BJ (cell line): Measurements from ENCODE around the gene PGGT1B. TPM values are rescaled to one million over a fixed set of nuclear protein-coding genes. Genes with fewer than 3 reads are reported as not detected.

Source experiments
- CTCF ChIA-PET: fragments of 350-600 bp; formaldehyde crosslinking; extraction: SDS; loops from one replicate; lab custom pipeline; 2021; ENCODE audit warnings: antibody characterized with exemption, inconsistent platforms; lab: Yijun Ruan, JAX
- POLR2A ChIA-PET: fragments of 300-600 bp; sonication (Branson Sonifier 250); formaldehyde crosslinking; extraction: SDS; loops from one replicate; lab custom pipeline; 2021; ENCODE audit warnings: antibody characterized with exemption; lab: Charles Lee
- DNase-seq: peaks from one replicate; pipeline ENCODE4 v3.0.0-alpha.2; 2011; ENCODE audit warnings: low read depth
- H3K27me3 ChIP-seq: 2 replicates; pipeline ENCODE4 v1.6.0; 2011; ENCODE audit warnings: low read length; ENCODE audit not compliant: control insufficient read depth, insufficient read depth
- H3K36me3 ChIP-seq: 2 replicates; pipeline ENCODE4 v1.5.1; 2011; ENCODE audit warnings: low read length; ENCODE audit not compliant: control insufficient read depth, insufficient read depth
- H3K4me3 ChIP-seq: 2 replicates; pipeline ENCODE4 v1.5.1; 2011; ENCODE audit warnings: low read depth, mild to moderate bottlenecking, control low read depth, low read length
- CTCF ChIP-seq: IDR thresholded peaks from 2 replicates; pipeline ENCODE4 v1.5.1; 2011; ENCODE audit warnings: low read depth, mild to moderate bottlenecking, control low read depth, inconsistent platforms, low read length, moderate library complexity; ENCODE audit not compliant: insufficient read depth
- polyA plus RNA-seq: library from polyadenylated mRNA; depleted of rRNA; stranded (reverse); fragments of >200 nt; gene quantifications from 2 replicates; pipeline ENCODE4 v1.2.3, GENCODE V29; 2011

Gene PGGT1B
- polyA plus RNA-seq, 1 experiment = 2.1 TPM

- no peak for DNase-seq
- Histone ChIP-seq H3K36me3 (no peaks in the 10 kb centered on the region), H3K27me3 (no peaks in the 10 kb centered on the region), H3K4me3 (no peak overlapping the region)
- ChIA-PET CTCF (interaction anchor here (2.3 kb wide), 1 partner anchor 11 kb away, joined by 10 read pairs; no protein-coding TSS in a partner anchor), POLR2A (no interaction called here)
- no peak for TF ChIP-seq CTCF
These were observed 72.3 kb downstream of the PGGT1B start for GRCh38 chr5:115190388-115190787.

GRCh38 chr5:115189866-115190265 lies 72.8 kb downstream of the PGGT1B start:
- no peak for TF ChIP-seq CTCF
- CTCF ChIA-PET = interaction anchor here (2.3 kb wide), 1 partner anchor 11 kb away, joined by 10 read pairs; no protein-coding TSS in a partner anchor
- Histone ChIP-seq H3K27me3 (no peaks in the 10 kb centered on the region), H3K36me3 (no peaks in the 10 kb centered on the region), H3K4me3 (no peak overlapping the region)
- DNase-seq = no peak
- POLR2A ChIA-PET = no interaction called here

GRCh38 chr5:115186794-115187193 lies 75.9 kb downstream of the PGGT1B start:
- TF ChIP-seq CTCF = no peak
- ChIA-PET POLR2A (no interaction called here), CTCF (interaction anchor here (0.7 to 1.0 kb wide), 2 partner anchors 17 to 436 kb away, joined by 3 to 4 read pairs; partner anchors contain the start of gene TRIM36)
- DNase-seq = no peak
- Histone ChIP-seq H3K36me3 (no peaks in the 10 kb centered on the region), H3K4me3 (no peak overlapping the region), H3K27me3 (peaks cover 4% of the 10 kb centered on the region)

- POLR2A ChIA-PET = no interaction called here
- Histone ChIP-seq H3K4me3 (no peak overlapping the region), H3K36me3 (no peaks in the 10 kb centered on the region), H3K27me3 (peaks cover 16% of the 10 kb centered on the region)
- no peak for TF ChIP-seq CTCF
- CTCF ChIA-PET = no interaction called here
- no peak for DNase-seq
These were observed 77.9 kb downstream of the PGGT1B start for GRCh38 chr5:115184770-115185169.

- no peak for TF ChIP-seq CTCF
- CTCF ChIA-PET = no interaction called here
- Histone ChIP-seq H3K27me3 (peaks cover 37% of the 10 kb centered on the region), H3K4me3 (no peak overlapping the region), H3K36me3 (no peaks in the 10 kb centered on the region)
- no peak for DNase-seq
- POLR2A ChIA-PET = no interaction called here
These were observed 80.9 kb downstream of the PGGT1B start for GRCh38 chr5:115181757-115182156.
